Inflammatory macrophage treated with lipopolysaccharide for 1 hour (primary cell): ENCODE data around the gene FGGY.

Experiments used
- DNase-seq, 2 donors: peaks; one replicate each; pipeline ENCODE4 v3.0.0-alpha.2; 2020 to 2022

Gene FGGY

GRCh38 chr1:59670662-59671061 lies 373.8 kb downstream of the FGGY start:
- peak in 1 of 2 donors; percentile 25 for DNase-seq

DNA sequence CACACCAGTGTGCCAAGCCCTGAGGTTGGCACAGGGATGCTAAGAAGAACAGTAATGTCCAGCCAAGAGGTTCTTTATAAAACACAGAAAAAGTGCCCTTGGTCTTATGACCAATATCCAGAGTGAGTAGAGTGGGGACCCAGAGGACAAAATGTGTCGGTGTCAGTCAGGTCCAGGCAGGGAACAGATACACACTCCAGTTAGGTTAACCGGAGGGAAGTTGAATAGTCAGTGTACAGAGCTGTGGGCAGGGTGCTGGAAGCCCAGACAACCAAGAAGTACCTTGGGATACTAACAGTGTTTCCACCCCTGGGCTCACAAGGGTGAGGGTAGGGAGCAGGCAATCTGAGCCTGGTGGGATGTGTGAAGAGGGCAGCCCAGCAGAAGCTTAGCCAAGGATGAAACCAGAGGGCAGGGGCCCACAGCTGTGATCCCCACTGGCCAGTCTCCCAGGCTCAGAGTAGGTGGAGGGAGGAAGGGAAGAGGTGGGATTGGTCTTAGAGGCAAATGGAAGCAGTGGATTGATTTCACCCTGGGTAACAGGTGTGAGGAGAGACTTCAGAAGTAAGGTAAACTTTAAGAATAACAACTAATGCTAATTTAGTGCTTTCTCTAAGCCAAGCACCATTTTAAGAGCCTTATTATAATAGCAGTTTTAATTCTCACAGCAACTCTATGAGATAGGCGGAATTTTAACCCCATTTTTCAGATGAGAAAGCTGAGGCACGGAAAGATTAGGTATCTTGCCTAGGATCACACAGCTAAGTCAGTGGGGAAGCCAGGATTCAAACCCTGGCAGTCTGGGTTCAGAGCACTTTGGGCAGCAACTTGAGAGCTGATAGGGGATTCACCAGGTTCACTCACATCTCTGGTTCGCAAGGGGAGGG lies 374.4 kb downstream of the FGGY start:
- peak in 1 of 2 donors; percentile 16 for DNase-seq

- no peak for DNase-seq
Measured at GRCh38 chr1:59671953-59672305, 375.0 kb downstream of the FGGY start.

DNA sequence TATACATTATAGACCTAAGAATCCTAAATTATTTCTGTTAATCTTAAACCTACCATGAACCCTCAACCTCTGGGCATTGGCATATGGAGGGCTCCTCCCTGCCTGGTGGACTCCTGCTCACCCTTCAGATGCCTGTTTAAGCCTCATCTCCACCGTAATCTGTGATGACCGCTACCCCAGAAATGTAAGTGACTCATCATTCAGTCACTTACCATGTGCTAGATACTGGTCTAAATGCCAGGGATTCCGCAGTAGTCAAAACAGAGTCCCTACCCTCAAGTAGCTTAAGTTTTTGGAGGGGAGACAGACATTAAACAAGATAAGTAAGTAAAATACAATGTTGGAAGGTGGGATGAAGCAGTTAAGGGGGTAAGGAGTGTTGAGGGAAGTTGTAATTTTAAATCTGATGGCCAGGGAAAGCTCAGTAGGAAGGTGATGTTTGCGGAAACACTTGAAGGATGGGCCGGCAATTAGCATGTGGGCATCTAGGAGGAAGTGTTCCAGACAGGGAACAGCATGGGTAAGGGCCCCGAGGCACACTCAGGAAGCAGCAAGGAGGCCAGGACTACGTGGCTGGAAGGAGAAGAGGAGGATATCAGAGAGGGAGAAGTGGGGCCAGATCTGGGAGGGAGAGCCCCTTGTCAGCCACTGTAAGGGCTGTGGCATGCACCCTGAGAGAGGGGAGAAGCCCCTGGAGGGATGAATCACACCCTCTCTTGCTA lies 376.1 kb downstream of the FGGY start:
- DNase-seq = no peak

DNA sequence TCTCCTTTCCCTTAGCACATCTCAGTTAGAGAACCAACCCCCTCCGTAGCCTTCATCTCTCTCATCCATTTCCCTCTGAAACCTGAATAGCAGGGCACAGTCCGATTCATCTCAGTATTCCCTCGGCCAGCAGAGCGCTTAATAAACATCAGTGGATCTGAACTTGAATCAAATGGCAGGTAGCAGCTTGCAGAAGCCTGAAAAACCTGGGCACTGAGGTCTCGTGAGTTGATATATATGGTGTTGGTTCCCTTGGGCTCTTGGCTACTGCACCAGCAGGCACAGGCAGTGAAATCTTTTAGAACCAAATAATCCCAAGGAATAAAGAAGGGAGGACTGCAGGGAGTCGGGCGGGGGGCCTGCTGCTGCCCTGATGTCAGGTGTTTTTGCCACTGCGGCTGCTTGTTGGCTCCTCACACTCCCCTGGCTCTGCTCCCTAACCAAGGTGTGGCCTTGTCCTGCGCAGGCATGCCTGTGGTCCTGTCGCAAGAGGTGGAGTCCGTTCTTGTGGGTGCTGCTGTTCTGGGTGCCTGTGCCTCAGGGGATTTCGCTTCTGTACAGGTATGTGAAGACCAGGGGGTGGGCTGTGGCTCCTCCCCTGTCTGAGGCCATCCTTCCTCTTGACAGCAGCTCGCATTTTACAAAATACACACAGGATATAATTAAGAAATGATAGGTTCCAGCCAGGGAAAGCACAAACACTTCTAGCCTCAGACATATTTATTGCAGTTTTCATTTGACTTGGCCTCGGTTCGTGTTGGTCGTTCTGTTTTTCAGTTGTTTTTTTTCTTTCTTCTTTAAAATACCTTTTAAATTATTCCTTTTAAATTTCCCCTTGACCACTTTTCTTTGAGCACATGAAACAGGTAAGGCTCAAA lies 376.9 kb downstream of the FGGY start:
- no peak for DNase-seq

DNA sequence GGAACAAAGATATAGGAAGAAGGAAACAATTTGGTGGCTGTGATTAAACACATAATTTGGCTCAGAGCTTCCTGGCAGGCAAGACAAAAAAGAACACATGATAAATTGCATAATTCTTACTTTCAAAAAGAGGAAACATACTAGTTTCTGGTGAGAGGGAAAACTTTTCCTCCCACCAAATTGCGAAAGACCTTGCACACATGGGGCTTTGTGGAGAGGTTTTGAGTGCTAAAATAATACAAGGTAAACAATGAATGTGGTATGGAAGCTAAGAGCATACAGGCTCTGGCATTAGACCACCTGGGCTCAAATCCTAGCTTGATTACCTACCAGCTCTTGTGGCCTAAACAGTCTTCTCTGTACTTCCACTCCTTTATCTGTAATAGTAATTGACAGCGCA lies 377.7 kb downstream of the FGGY start:
- peak; percentile 87 to 96 for DNase-seq

- no peak for DNase-seq
Measured at GRCh38 chr1:59675936-59676335, 379.0 kb downstream of the FGGY start.

GRCh38 chr1:59678040-59678439 lies 381.1 kb downstream of the FGGY start:
- no peak for DNase-seq

DNA sequence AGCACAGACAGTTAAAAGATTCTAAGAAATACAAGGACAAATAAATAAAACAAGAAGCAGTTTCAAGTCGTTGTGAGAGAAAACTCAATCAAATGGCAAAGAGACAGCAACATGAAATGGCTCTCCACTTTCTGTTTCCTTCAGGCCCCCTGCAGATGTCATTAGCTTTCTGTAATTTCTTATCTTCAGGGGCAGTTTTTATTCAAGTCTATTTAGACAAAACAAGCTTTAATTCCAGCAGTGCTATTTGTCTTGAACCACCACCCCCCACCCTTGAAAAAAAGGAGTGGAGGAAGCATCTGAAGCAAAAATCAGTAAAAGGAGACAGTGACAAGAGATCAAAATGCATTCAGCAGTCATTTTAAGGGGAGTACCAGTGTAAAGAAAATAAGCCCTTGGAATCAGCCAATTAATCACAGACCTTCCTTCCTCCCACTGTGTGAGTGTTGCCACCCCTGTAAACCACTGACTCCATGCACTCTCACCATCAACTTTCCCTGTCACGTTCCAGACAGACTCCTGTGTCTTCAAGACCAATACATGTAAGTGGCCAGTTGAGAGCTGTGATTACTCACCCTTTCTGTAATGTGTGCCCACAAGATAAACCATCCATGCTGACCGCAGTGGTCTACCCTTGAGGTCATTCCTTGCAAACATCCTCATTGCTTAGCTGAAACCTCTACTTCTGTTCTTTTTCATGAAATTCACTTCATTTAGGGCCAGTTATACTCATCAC lies 381.8 kb downstream of the FGGY start:
- peak; percentile 42 to 60 for DNase-seq

GRCh38 chr1:59680044-59680443 lies 383.1 kb downstream of the FGGY start:
- DNase-seq = no peak

GRCh38 chr1:59682396-59683080 lies 385.6 kb downstream of the FGGY start:
- DNase-seq = peak; percentile 72 to 76

GRCh38 chr1:59683197-59683596 lies 386.3 kb downstream of the FGGY start:
- no peak for DNase-seq

DNA sequence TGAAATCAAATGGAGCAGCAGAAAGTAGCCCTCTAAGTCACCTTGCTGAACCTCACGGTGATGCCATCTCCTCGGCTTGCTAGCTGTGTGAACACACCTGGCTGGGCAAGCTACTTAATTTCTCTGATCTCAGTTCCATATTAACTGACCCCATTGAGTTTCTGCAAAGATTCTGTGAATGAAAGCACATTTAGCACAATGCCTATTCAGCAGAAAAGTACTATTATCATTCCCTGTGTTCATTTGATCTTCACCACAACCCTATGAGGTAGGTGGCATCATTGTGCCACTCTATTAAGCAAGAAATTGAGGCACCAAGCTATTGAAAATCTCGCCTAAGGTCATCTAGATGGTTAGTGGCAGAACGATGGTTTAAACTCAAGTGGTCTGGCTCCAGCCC lies 387.8 kb downstream of the FGGY start:
- DNase-seq = no peak

- DNase-seq = no peak
Measured at GRCh38 chr1:59685101-59685500, 388.2 kb downstream of the FGGY start.

DNA sequence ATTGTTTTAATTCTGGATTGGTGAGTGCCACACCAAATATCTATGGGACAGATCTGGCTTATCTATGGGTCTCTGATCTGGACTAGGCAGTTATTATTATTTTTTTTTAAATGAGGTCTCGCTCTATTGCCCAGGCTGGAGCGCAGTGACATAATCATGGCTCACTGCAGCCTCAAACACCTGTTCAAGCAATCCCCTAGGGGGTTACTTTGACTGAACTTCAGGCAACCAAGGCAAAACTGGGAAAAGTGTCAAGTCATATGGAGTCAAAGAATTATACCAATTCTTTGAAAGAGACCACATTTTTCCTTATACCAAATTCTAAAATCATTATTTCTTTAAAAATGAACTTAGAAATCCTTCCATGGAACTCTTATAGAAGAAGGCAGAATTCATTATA lies 388.8 kb downstream of the FGGY start:
- no peak for DNase-seq

DNA sequence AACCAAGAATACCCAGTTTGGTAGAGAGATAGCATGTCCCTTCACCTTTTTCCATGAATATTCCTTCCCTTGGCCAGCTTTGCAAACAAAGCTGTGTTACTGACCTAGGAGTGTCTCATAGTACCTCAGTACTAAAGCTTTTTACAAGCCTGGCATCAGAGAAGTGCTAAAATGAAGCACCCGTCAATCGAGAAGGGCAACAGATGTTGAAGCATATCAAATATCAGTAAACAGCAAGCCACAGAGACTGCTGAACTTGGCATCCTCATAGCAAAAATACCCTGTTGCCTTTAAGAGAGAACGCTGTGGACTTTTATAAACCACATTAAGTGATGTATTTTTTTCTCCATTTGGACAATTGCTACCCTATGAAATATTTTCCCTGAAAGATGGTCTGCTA lies 389.3 kb downstream of the FGGY start:
- no peak for DNase-seq

DNA sequence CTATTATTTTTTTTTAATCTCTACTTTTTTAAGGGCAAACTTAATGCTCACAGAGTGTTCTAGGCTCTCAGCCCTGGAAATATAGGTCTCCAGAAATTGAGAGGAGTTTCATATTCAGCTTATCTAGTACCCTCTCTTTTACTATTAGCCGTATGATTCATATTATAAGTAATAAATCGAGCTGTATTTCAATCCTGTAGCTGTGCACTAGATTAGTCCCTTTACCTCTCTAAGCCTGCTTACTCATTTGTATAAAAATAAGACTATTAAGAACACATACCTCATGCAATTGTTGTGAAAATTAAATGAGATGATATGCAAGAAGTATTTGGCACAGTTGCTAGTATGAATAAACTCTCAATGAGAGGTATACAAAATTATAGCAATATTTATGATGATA lies 389.7 kb downstream of the FGGY start:
- DNase-seq = no peak

DNA sequence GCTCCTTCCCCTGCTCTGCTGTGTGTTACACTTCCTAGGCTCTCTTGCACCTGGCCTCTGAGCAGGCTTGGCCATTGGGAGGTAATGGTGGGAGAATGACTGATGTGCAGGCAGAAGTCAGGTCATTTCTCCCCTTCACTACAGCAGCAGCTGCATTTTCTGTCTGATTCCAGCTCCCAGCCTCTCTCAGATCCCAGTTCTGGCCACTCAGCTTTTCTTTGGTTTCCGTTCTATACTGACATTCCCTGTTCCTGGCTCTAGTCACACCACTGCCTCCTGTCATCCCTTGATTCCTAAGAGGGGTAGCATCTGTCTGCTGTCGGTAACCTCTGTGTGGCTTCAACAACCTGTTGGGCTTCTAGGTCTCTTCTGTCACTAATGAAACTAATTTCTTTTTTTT lies 390.2 kb downstream of the FGGY start:
- DNase-seq = no peak

DNA sequence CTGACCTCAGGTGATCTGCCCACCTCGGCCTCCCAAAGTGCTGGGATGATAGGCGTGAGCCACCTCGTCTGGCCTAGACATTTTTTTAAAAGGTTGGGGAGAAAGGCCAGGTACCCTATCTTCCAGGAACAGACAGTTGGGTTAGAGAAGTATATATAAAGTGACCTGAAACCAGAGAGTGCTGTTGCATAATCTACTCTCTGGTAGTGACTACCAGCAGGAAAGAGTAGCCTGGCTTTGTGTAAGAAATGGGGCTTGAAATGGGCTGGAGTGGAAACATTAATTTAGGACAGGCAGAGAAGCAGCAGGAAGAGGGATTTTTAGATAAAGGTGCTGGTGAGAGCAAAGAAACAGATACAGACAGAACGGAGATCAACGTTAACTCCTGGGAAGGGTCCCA lies 392.1 kb downstream of the FGGY start:
- no peak for DNase-seq

DNA sequence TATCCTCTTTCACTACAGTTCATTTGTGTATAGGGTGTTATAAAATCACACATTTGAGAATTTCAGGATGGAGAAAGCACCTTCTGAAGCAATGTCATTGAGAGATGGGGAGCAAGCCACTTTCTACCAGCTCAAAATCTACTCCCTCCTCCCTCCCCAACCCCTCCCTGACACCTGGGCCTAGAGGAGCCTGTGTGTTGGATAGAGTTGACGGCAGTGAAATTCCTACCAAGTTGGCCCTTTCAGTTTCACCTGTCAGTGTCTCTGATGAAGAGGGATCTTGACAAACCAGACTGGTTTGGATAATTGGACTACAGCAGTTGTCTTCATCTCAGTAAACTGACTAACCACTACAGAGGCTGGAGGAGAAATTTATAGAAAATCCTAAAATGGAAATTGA lies 392.8 kb downstream of the FGGY start:
- no peak for DNase-seq

GRCh38 chr1:59690171-59690930 lies 393.5 kb downstream of the FGGY start:
- DNase-seq = no peak
